ENCODE measurements around the gene RNPEPL1. TPM values are rescaled to one million over a fixed set of nuclear protein-coding genes. Genes with fewer than 3 reads are reported as not detected.
"Not testable (repeated sequence)": the region's sequence is repeated elsewhere in the genome, so short reads cannot be mapped to it uniquely, and the experiment has no call there.

RNPEPL1 gene, protein sequence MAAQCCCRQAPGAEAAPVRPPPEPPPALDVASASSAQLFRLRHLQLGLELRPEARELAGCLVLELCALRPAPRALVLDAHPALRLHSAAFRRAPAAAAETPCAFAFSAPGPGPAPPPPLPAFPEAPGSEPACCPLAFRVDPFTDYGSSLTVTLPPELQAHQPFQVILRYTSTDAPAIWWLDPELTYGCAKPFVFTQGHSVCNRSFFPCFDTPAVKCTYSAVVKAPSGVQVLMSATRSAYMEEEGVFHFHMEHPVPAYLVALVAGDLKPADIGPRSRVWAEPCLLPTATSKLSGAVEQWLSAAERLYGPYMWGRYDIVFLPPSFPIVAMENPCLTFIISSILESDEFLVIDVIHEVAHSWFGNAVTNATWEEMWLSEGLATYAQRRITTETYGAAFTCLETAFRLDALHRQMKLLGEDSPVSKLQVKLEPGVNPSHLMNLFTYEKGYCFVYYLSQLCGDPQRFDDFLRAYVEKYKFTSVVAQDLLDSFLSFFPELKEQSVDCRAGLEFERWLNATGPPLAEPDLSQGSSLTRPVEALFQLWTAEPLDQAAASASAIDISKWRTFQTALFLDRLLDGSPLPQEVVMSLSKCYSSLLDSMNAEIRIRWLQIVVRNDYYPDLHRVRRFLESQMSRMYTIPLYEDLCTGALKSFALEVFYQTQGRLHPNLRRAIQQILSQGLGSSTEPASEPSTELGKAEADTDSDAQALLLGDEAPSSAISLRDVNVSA
- total RNA-seq, result 15.7 TPM

DNA sequence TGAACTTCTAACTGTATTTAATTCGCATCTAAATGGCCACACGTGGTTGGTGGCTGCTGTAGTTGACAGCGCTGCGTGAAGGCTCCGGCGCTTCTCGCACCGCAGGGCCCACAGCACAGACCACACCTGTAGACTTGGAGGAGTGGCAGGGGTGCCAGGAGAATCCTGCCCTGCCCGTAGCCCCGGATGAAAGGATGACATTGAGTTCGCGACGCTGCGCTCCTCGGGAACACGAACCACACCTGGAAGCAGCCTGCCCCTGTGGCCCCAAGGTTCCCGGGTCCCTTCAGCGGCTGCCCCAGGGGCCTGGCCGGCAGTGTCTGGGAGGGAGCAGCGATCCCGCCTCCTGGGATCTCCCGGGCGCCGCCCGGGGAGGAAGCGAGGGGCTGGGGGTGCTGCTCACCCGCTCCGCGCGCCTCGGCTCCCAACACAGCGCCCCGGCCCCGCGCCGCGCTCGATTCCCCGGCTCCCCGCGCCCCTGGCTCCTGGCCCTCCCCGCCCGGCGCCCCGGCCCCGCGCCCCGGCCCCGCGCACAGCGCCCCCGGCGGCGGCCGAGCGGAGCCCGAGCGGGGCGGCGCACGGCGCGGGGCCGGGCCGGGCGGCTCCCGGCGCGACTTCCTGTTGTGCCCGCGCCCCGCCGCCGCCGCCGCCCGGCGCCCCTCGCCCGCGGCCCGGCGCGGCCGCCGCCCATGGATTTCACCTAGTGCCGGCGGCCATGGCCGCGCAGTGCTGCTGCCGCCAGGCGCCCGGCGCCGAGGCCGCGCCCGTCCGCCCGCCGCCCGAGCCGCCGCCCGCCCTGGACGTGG, at the start of gene RNPEPL1:
Gene RNPEPL1, plus strand, starts transcription at position 613 of the 806 bp plus-strand sequence. Its CDS starts 103 bp downstream, at position 716.
- Histone ChIP-seq H3K4me1 (ENCODE audit: control insufficient read depth in 3 of 3, insufficient read depth in 3 of 3, low read length in 3 of 3) (peaks cover 35 to 54% (median 47%) of the 10 kb centered on the region in 3 donors), H3K9ac (ENCODE audit: low read depth in 1 of 3, low read length in 3 of 3) (peak within 1 kb of the TSS; percentile 75 to 88 (median 78)), H3K36me3 (ENCODE audit: control insufficient read depth in 3 of 3, insufficient read depth in 3 of 3, low read length in 3 of 3) (peaks cover 4 to 7% (median 6%) of the 10 kb centered on the region in 3 donors), H3K27me3 (ENCODE audit: control insufficient read depth in 3 of 3, insufficient read depth in 3 of 3, low read length in 3 of 3) (no peaks in the 10 kb centered on the region), H3K4me3 (ENCODE audit: low read length in 3 of 3) (peak within 1 kb of the TSS; percentile 79 to 83 (median 83)), H3K9me3 (ENCODE audit: control insufficient read depth in 3 of 3, low read length in 3 of 3) (no peaks in the 10 kb centered on the region), H3K27ac (ENCODE audit: low read depth, low read length) (peak within 1 kb of the TSS; percentile 64)

DNA sequence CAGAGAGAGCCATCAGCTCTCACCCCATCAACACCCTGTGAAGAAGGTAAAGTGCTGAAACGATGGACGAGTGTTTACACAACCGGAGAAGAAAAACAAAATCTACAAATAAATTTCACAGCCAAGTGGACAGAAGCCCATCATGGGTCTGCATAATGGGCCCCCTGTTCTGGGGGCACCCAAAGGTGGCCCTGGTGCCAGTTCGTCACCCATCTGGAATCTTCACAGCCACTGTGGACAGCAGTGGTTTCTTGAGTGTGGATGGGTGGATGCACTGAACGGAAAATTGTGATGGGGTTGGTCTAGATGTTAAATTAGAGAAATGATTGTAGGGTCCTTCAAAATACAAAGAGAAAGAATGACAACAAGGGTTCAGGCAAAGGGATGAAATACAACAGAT, 49.3 kb upstream of the RNPEPL1 start:
- Histone ChIP-seq H3K9ac (ENCODE audit: low read depth in 1 of 3, low read length in 3 of 3) (no peak overlapping the region), H3K9me3 (ENCODE audit: control insufficient read depth in 3 of 3, low read length in 3 of 3) (no peaks in the 10 kb centered on the region), H3K36me3 (ENCODE audit: control insufficient read depth in 3 of 3, insufficient read depth in 3 of 3, low read length in 3 of 3) (peaks cover 14 to 17% (median 16%) of the 10 kb centered on the region in 3 donors), H3K4me3 (ENCODE audit: low read length in 3 of 3) (no peak overlapping the region), H3K27me3 (ENCODE audit: control insufficient read depth in 3 of 3, insufficient read depth in 3 of 3, low read length in 3 of 3) (peaks cover 3 to 16% (median 8%) of the 10 kb centered on the region in 3 donors), H3K27ac (ENCODE audit: low read depth, low read length) (no peak overlapping the region), H3K4me1 (ENCODE audit: control insufficient read depth in 3 of 3, insufficient read depth in 3 of 3, low read length in 3 of 3) (peaks cover 0 to 5% (median 4%) of the 10 kb centered on the region in 3 donors)

DNA sequence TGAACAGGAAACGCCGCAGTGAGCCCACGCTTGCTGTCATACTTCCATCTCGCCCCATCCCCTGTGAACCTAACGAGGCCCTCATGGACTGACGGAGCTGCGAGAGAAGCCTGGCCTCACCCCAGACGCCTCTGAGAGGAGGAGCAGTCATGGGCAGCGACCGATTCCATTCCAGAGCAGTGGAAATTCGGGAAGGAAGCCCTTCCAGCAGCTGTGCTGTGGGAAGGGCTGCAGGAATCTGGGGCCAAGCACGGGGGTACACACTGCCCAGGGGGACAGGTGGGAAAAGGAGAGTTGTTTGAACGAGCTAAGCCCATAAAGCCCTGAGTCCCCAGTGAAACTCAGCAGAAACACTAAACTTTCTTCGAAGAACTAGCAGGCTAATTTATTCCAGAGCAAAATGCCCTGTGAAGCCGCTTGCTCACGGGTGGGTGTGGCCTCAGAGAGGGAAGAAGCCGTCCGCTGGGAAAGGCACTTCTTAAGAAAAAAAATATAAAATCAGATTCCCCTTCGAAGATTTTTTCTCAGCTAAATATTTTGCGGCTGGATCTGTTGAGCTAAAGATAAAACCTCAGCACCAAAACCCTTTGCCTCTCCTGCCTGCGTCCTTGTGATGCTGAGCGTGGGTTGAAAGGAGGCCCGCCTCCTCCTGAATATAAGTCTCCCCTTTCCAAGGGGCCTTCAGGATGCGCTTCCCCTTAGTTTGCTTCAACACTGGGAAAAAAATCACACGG, 48.7 kb upstream of the RNPEPL1 start:
- H3K4me1 ChIP-seq (ENCODE audit: control insufficient read depth in 3 of 3, insufficient read depth in 3 of 3, low read length in 3 of 3), result peaks cover 0 to 5% (median 4%) of the 10 kb centered on the region in 3 donors
- H3K36me3 ChIP-seq (ENCODE audit: control insufficient read depth in 3 of 3, insufficient read depth in 3 of 3, low read length in 3 of 3), result peaks cover 17 to 19% (median 19%) of the 10 kb centered on the region in 3 donors
- no peaks in the 10 kb centered on the region for H3K9me3 ChIP-seq (ENCODE audit: control insufficient read depth in 3 of 3, low read length in 3 of 3)
- H3K27me3 ChIP-seq (ENCODE audit: control insufficient read depth in 3 of 3, insufficient read depth in 3 of 3, low read length in 3 of 3), result peaks cover 3 to 16% (median 8%) of the 10 kb centered on the region in 3 donors
- H3K9ac ChIP-seq (ENCODE audit: low read depth in 1 of 3, low read length in 3 of 3), result peak overlapping the region in 2 of 3 donors; percentile 38 to 40
- no peak overlapping the region for H3K4me3 ChIP-seq (ENCODE audit: low read length in 3 of 3)
- H3K27ac ChIP-seq (ENCODE audit: low read depth, low read length), result no peak overlapping the region

DNA sequence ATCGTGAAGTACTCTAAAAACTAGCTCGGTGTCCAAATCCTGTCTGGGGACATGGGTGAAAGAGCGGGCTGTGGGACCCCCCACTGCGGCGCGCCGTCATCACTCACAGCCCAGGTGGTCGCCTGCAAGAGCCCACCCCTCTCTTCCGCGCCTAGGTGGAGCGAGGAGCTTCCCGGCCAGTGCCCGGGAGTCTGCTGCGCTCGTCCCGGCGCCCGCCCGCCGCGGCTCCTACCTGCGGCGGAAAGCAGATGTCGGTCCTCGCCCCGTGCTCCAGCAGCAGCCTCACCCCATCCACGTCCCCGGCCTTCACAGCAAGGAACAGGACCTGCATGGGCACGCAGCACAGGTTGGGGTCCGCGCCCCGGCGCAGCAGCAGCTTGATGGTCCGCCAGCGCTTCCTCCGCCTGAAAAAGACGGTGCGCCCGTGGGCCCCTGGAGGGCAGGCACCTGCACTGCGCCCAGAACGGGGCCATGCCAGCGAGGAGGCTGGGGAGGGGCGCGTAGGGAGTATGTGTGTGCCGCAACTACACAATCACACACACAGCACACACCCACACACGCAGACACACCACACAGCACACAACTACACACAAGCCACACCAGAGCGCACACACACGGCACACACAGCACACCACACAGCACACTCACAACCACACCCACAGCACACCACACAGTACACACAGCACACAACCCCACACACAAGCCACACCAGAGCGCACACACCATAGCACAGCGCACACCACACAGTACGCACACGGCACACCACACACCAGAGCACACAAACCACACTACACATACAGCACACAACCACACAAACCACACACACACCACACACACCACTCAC, 47.9 kb upstream of the RNPEPL1 start:
- Histone ChIP-seq H3K4me1 (ENCODE audit: control insufficient read depth in 3 of 3, insufficient read depth in 3 of 3, low read length in 3 of 3) (peaks cover 0 to 5% (median 4%) of the 10 kb centered on the region in 3 donors), H3K9me3 (ENCODE audit: control insufficient read depth in 3 of 3, low read length in 3 of 3) (no peaks in the 10 kb centered on the region), H3K27me3 (ENCODE audit: control insufficient read depth in 3 of 3, insufficient read depth in 3 of 3, low read length in 3 of 3) (peaks cover 3 to 16% (median 8%) of the 10 kb centered on the region in 3 donors), H3K9ac (ENCODE audit: low read depth in 1 of 3, low read length in 3 of 3) (peak overlapping the region in 1 of 3 donors; percentile 40), H3K4me3 (ENCODE audit: low read length in 3 of 3) (no peak overlapping the region), H3K27ac (ENCODE audit: low read depth, low read length) (no peak overlapping the region), H3K36me3 (ENCODE audit: control insufficient read depth in 3 of 3, insufficient read depth in 3 of 3, low read length in 3 of 3) (peaks cover 17 to 27% (median 25%) of the 10 kb centered on the region in 3 donors)

DNA sequence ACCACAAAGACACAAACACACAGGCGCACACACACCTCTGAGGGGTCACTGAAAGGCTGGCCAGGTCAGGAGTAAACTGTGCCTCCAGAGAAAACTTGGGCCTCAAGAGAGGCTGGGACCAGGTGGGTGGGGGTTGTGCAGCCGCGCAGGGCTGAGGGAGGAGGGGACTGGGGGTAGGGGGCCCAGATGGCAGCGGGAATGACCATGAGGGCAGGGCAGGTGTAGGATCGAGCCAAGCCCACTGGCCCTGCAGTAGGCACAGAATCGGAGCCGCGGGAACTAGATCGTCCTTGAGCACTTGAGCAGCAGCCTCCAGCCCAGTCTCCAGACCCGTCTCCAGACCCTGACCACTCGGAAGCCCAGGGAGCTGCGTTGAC, 47.3 kb upstream of the RNPEPL1 start:
- Histone ChIP-seq H3K4me3 (ENCODE audit: low read length in 3 of 3) (no peak overlapping the region), H3K27ac (ENCODE audit: low read depth, low read length) (no peak overlapping the region), H3K9ac (ENCODE audit: low read depth in 1 of 3, low read length in 3 of 3) (no peak overlapping the region), H3K27me3 (ENCODE audit: control insufficient read depth in 3 of 3, insufficient read depth in 3 of 3, low read length in 3 of 3) (peaks cover 3 to 16% (median 8%) of the 10 kb centered on the region in 3 donors), H3K4me1 (ENCODE audit: control insufficient read depth in 3 of 3, insufficient read depth in 3 of 3, low read length in 3 of 3) (peaks cover 0 to 5% (median 4%) of the 10 kb centered on the region in 3 donors), H3K9me3 (ENCODE audit: control insufficient read depth in 3 of 3, low read length in 3 of 3) (no peaks in the 10 kb centered on the region), H3K36me3 (ENCODE audit: control insufficient read depth in 3 of 3, insufficient read depth in 3 of 3, low read length in 3 of 3) (peaks cover 20 to 32% (median 29%) of the 10 kb centered on the region in 3 donors)

DNA sequence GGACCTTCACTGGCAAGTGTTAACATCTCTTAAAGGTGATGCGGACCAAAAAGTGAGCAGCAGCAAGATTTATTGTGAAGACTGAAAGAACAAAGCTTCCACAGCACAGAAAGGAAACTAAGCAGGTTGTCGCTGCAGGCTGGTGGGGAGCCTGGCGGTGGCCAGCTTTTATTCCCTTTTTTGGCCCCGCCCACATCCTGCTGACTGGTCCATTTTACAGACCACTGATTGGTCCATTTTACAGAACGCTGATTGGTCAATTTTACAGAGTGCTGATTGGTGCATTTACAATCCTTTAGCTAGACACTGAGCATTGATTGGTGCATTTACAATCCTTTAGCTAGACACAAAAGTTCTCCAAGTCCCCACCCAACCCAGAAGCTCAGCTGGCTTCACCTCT, 46.4 kb upstream of the RNPEPL1 start:
- H3K9me3 ChIP-seq (ENCODE audit: control insufficient read depth in 3 of 3, low read length in 3 of 3); H3K27ac ChIP-seq (ENCODE audit: low read depth, low read length); H3K4me1 ChIP-seq (ENCODE audit: control insufficient read depth in 3 of 3, insufficient read depth in 3 of 3, low read length in 3 of 3); H3K9ac ChIP-seq (ENCODE audit: low read depth in 1 of 3, low read length in 3 of 3); H3K4me3 ChIP-seq (ENCODE audit: low read length in 3 of 3): not testable (repeated sequence)
- Histone ChIP-seq H3K27me3 (ENCODE audit: control insufficient read depth in 3 of 3, insufficient read depth in 3 of 3, low read length in 3 of 3) (peaks cover 3 to 16% (median 8%) of the 10 kb centered on the region in 3 donors), H3K36me3 (ENCODE audit: control insufficient read depth in 3 of 3, insufficient read depth in 3 of 3, low read length in 3 of 3) (peaks cover 23 to 37% (median 31%) of the 10 kb centered on the region in 3 donors)

DNA sequence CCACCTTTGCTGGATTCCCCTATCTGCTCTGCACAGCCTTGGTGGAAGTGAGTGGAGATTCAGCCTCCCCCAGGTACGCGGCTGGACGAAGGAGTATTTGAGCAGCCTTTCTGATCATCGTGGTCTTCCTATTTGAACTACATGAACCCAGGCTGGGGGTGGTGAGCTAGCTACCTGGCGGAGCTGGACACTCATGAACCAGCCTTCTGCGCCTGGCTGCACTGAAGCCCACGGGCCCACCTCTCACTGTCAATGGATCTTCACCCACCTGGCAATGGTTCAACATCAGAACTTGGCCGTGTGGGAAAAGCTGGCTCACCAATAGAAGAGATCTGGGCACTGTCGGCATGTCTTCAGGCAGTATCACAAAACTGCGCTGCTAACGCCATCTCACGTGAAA, 45.9 kb upstream of the RNPEPL1 start:
- no peak overlapping the region for H3K4me3 ChIP-seq (ENCODE audit: low read length in 3 of 3)
- no peak overlapping the region for H3K9ac ChIP-seq (ENCODE audit: low read depth in 1 of 3, low read length in 3 of 3)
- H3K27ac ChIP-seq (ENCODE audit: low read depth, low read length), result no peak overlapping the region
- peaks cover 23 to 38% (median 31%) of the 10 kb centered on the region in 3 donors for H3K36me3 ChIP-seq (ENCODE audit: control insufficient read depth in 3 of 3, insufficient read depth in 3 of 3, low read length in 3 of 3)
- peaks cover 3 to 16% (median 8%) of the 10 kb centered on the region in 3 donors for H3K27me3 ChIP-seq (ENCODE audit: control insufficient read depth in 3 of 3, insufficient read depth in 3 of 3, low read length in 3 of 3)
- peaks cover 0 to 5% (median 4%) of the 10 kb centered on the region in 3 donors for H3K4me1 ChIP-seq (ENCODE audit: control insufficient read depth in 3 of 3, insufficient read depth in 3 of 3, low read length in 3 of 3)
- H3K9me3 ChIP-seq (ENCODE audit: control insufficient read depth in 3 of 3, low read length in 3 of 3), result no peaks in the 10 kb centered on the region

DNA sequence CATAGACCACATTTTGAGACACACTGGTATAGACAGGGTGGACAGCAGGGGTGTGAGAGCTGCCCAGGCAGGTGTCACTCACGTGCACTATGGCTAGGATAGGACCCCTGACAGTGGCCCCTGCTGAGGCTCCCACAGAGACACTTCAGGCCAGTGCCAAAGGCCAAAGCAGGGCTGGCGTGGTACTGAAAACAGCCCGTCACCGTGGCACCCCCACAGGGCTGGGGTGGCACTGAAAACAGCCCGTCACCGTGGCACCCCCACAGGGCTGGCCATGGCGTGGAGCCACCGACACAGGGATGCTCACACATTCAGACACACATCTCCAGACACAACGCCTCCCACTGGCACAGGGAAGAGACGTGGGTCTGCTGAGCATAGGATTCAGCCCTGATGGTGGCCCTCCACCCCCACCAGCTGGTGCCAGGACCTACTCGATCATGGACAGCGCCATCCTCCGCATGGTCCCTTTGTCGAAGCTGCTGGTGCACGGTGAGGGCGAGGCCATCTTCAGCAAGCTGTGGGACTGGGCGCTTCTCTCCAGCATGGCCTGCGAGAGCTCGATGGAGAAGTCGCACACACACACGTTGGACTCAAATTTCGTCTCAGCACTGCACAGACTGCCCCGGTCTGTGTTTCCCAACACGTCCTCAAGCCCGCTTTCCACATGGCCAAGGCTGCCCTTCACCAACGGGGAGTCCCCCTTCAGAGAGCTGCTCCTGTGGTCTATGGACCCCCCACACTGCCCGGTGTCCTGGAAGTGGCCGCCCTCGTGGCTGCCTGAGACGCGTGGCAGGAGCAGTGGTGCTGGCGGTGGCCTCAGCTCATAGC, 44.6 kb upstream of the RNPEPL1 start:
- Histone ChIP-seq H3K4me3 (ENCODE audit: low read length in 3 of 3) (no peak overlapping the region), H3K9ac (ENCODE audit: low read depth in 1 of 3, low read length in 3 of 3) (no peak overlapping the region), H3K27ac (ENCODE audit: low read depth, low read length) (no peak overlapping the region), H3K36me3 (ENCODE audit: control insufficient read depth in 3 of 3, insufficient read depth in 3 of 3, low read length in 3 of 3) (peaks cover 27 to 43% (median 32%) of the 10 kb centered on the region in 3 donors), H3K27me3 (ENCODE audit: control insufficient read depth in 3 of 3, insufficient read depth in 3 of 3, low read length in 3 of 3) (peaks cover 3 to 16% (median 8%) of the 10 kb centered on the region in 3 donors), H3K4me1 (ENCODE audit: control insufficient read depth in 3 of 3, insufficient read depth in 3 of 3, low read length in 3 of 3) (peaks cover 0 to 5% (median 4%) of the 10 kb centered on the region in 3 donors), H3K9me3 (ENCODE audit: control insufficient read depth in 3 of 3, low read length in 3 of 3) (no peaks in the 10 kb centered on the region)
